Kidney (tissue), 14 donors: Measurements from ENCODE around the gene TSC22D3. TPM values are rescaled to one million over a fixed set of nuclear protein-coding genes. Genes with fewer than 3 reads are reported as not detected.
"Not testable (repeated sequence)": the region's sequence is repeated elsewhere in the genome, so short reads cannot be mapped to it uniquely, and the experiment has no call there.

Experiments
- DNase-seq, 5 donors: peaks; one replicate each; pipeline ENCODE4 v3.0.0-alpha.2; 2013 to 2020
- FAIRE-seq: peaks from 2 replicates; lab custom pipeline; 2012; peaks lifted over from hg19 to GRCh38; lab: Jason Lieb, UNC
- H3K27ac ChIP-seq, 2 donors: one replicate each; pipeline ENCODE4 v1.7.0; 2013; ENCODE audit warnings: low read depth in 2 of 2, low read length in 2 of 2, inconsistent platforms in 1 of 2
- H3K27me3 ChIP-seq: one replicate; pipeline ENCODE4 v1.7.1; 2013; ENCODE audit warnings: low read length, inconsistent platforms; ENCODE audit not compliant: control insufficient read depth, insufficient read depth
- H3K36me3 ChIP-seq, 3 donors: one replicate each; pipeline versions ENCODE4 v1.7.0 to v1.7.1; 2013; ENCODE audit warnings: low read length in 3 of 3, control low read depth in 1 of 3, inconsistent platforms in 1 of 3; ENCODE audit not compliant: insufficient read depth in 3 of 3, control insufficient read depth in 2 of 3
- H3K4me1 ChIP-seq, 3 donors: one replicate each; pipeline versions ENCODE4 v1.7.0 to v1.7.1; 2013; ENCODE audit warnings: low read length in 3 of 3, inconsistent platforms in 1 of 3, low read depth in 1 of 3; ENCODE audit not compliant: control insufficient read depth in 2 of 3, insufficient read depth in 2 of 3
- H3K4me3 ChIP-seq, 3 donors: one replicate each; pipeline versions ENCODE4 v1.7.0 to v1.8.1; 2013; ENCODE audit warnings: low read length in 3 of 3, control low read depth in 1 of 3, inconsistent platforms in 1 of 3
- H3K9ac ChIP-seq, 3 donors: one replicate each; pipeline versions ENCODE4 v1.7.0 to v1.7.1; 2013; ENCODE audit warnings: low read length in 3 of 3, control low read depth in 1 of 3, inconsistent platforms in 1 of 3
- H3K9me3 ChIP-seq, 3 donors: one replicate each; pipeline versions ENCODE4 v1.7.0 to v1.7.1; 2013; ENCODE audit warnings: low read length in 3 of 3, control low read depth in 1 of 3, inconsistent platforms in 1 of 3; ENCODE audit not compliant: control insufficient read depth in 2 of 3, insufficient read depth in 1 of 3
- intact Hi-C: fragments of 100-400 bp; cut with DNase I; formaldehyde crosslinking; loops from one replicate; pipeline ENCODE4 v1.11.1; 2022
- polyA plus RNA-seq: library from polyadenylated mRNA; stranded (reverse); fragments of 350-450 nt; fragmentation: Illumina TruSeq; extraction: RNeasy Lipid Tissue Mini Kit (QIAGEN cat#74804); gene quantifications from one replicate; pipeline ENCODE4 v1.2.3, GENCODE V29; 2014; ENCODE audit warnings: low read depth, low replicate concordance; ENCODE audit not compliant: insufficient read depth
- total RNA-seq: library from RNA; stranded (reverse); fragmentation: NEBNext Ultra II Directional; extraction: Animal tissue kit (Norgen Biotek cat#: 25700); gene quantifications from one replicate; pipeline ENCODE4 v1.2.1, GENCODE V29; 2021
- TF ChIP-seq, protein P1 (sequence below): IDR thresholded peaks from 3 replicates; pipeline ENCODE4 v1.5.1; 2012; ENCODE audit warnings: mild to moderate bottlenecking, moderate library complexity, borderline replicate concordance; ENCODE audit not compliant: insufficient read depth; ENCODE audit errors: extremely low read depth
- donor health status: control.
- donor health status: control.
- donor health status: control.
- donor health status: control.
- donor health status: control.
- donor health status: DM: yes; HTN: yes; CAD: no.
- donor health status: Normal renal cell carcinoma (clear cell type).

TSC22D3 gene
- total and polyA plus RNA-seq, 2 donors from 2014 or later = 160 to 320 TPM

DNA sequence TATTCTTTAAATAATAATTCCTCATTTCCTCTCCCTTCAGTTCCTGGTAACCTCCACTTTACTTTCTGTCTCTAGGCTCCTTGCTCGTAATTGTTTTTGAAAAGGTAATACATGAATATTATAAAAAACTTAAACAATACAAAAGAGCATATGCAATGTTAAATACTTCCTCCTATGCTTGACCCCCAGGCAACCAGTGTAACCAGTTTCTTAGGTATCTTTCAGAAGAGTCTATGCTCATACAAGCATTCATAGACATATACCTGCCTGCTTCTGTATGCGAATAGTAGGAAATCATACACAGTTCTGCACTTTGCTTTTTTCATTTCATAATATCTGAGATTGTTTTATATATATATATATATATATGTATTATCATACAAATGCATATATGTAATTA lies 47.5 kb upstream of the TSC22D3 start:
- FAIRE-seq = no peak
- Histone ChIP-seq H3K9ac (no peak overlapping the region), H3K4me3 (no peak overlapping the region), H3K4me1 (peaks cover 0 to 5% (median 0%) of the 10 kb centered on the region in 3 donors), H3K27me3 (no peaks in the 10 kb centered on the region), H3K9me3 (no peaks in the 10 kb centered on the region), H3K36me3 (no peaks in the 10 kb centered on the region), H3K27ac (no peak overlapping the region)
- TF ChIP-seq, protein P1, sequence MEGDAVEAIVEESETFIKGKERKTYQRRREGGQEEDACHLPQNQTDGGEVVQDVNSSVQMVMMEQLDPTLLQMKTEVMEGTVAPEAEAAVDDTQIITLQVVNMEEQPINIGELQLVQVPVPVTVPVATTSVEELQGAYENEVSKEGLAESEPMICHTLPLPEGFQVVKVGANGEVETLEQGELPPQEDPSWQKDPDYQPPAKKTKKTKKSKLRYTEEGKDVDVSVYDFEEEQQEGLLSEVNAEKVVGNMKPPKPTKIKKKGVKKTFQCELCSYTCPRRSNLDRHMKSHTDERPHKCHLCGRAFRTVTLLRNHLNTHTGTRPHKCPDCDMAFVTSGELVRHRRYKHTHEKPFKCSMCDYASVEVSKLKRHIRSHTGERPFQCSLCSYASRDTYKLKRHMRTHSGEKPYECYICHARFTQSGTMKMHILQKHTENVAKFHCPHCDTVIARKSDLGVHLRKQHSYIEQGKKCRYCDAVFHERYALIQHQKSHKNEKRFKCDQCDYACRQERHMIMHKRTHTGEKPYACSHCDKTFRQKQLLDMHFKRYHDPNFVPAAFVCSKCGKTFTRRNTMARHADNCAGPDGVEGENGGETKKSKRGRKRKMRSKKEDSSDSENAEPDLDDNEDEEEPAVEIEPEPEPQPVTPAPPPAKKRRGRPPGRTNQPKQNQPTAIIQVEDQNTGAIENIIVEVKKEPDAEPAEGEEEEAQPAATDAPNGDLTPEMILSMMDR = no peak
- intact Hi-C loops = no loop called here
- no peak for DNase-seq

DNA sequence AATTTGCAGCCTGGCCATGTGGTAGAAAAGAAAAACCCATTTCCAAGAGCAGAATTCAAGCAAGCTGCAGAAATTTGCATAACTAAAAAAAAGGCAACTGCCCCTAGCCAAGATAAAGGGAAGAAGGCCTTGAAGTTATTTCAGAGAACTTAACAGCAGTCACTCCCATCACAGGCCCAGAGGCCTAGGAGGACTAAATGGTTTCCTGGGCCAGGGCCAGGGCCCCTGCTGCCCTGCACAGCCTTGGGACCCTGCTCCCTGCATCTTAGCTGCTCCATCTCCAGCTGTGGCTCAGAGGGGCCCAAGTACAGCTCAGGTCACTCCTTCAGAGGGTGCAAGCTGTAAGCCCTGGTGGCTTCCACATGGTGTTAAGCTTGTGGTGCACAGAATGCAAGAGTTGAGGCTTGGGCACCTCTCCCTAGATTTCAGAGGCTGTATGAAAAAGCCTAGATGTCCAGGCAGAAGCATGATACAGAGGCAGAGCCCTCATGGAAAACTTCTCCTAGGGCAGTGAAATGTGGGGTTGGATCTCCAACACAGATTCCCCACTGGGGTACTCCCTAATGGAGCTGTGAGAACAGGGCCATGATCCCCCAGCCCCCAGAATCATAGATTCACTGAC lies 43.4 kb upstream of the TSC22D3 start:
- no peaks in the 10 kb centered on the region for H3K4me1 ChIP-seq
- DNase-seq = no peak

DNA sequence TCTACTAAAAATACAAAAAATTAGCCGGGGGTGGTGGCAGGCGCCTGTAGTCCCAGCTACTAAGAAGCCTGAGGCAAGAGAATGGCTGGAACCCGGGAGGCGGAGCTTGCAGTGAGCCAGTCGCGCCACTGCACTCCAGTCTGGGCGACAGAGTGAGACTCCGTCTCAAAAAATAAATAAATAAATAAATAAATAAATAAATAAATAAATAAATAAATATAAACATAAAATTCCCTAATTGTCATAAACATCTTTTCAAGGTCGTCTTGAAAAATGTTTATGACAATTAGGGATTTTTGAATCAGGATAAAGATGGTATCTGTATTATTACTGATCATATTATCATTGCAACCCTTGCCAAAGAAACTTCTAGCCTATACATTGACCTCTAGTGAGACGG lies 34.5 kb upstream of the TSC22D3 start:
- intact Hi-C loops, H3K4me1 ChIP-seq, H3K36me3 ChIP-seq, H3K9me3 ChIP-seq, H3K9ac ChIP-seq, FAIRE-seq, H3K27ac ChIP-seq, H3K4me3 ChIP-seq, DNase-seq, H3K27me3 ChIP-seq: not testable (repeated sequence)

More for the DNA sequence above, 43.4 kb upstream of the TSC22D3 start:
- Histone ChIP-seq H3K4me3 (no peak overlapping the region), H3K27ac (no peak overlapping the region), H3K9me3 (no peaks in the 10 kb centered on the region), H3K36me3 (no peaks in the 10 kb centered on the region), H3K9ac (no peak overlapping the region), H3K27me3 (no peaks in the 10 kb centered on the region)
- intact Hi-C loops = no loop called here
- TF ChIP-seq, protein P1 = no peak
- no peak for FAIRE-seq

DNA sequence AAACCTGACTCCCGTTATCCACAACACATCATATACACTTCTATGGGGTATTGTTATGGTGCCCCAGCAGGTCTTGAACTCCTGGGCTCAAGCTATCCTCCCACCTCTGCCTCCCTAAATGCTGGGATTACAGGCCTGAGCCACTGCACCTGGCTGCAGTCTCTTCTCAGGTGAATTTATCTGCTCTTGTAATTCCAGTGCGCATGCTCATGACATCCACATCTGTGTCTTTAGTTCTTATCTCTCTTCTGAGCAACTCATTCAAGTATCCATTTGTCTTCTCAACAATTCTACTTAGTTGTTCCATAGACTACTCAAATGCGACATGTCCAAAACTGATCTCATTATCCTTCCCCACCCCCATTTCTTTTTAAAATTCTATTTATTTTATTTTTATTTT lies 29.6 kb upstream of the TSC22D3 start:
- Histone ChIP-seq H3K4me3 (no peak overlapping the region), H3K9me3 (no peaks in the 10 kb centered on the region), H3K4me1 (no peaks in the 10 kb centered on the region), H3K36me3 (no peaks in the 10 kb centered on the region), H3K9ac (no peak overlapping the region), H3K27me3 (no peaks in the 10 kb centered on the region), H3K27ac (no peak overlapping the region)
- TF ChIP-seq, protein P1 = no peak
- FAIRE-seq = peak; percentile 49
- intact Hi-C loops = no loop called here
- DNase-seq = no peak
